GM13977 (cell line): ENCODE data around the gene AURKAIP1.

Source experiments
- DNase-seq: peaks from one replicate; pipeline ENCODE4 v3.0.0; 2012; ENCODE audit warnings: low spot score
- in situ Hi-C: fragments of 300-500 bp; cut with MboI; formaldehyde crosslinking; loops from one replicate; pipeline ENCODE4 v1.12.0; 2022; ENCODE audit warnings: low sequenced_read_pairs, low pct_unique_long_range_greater_than_20kb, mixed read lengths, inconsistent platforms; ENCODE audit not compliant: unreplicated experiment
- TF ChIP-seq, protein P1 (sequence below): IDR thresholded peaks from 2 replicates; pipeline ENCODE4 v1.5.1; 2012; ENCODE audit warnings: mild to moderate bottlenecking, control low read depth; ENCODE audit not compliant: insufficient read depth; ENCODE audit errors: extremely low read depth, missing control alignments

The AURKAIP1 gene

DNA sequence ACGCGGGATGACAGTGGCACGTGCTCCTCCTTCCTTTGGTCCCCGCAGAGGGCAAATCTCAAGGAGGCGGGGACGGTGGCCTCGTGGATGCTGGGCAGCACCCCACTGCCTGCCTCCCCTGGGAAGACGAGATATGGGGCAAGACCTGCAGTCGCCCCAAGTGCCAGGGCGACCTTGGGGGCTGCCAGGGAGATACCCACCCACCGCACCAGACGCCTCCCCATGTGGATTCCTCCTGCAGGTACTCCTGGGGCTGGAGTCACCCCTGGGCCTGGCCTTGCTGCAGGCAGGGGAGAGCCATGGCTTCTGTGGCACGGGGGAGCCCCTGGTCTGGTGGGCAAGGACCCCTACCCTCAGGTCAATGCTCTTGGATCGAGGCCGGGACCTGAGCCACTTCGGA is 5.9 kb upstream of the AURKAIP1 start:
- in situ Hi-C loops: no loop called here
- DNase-seq: no peak
- TF ChIP-seq, protein P1, sequence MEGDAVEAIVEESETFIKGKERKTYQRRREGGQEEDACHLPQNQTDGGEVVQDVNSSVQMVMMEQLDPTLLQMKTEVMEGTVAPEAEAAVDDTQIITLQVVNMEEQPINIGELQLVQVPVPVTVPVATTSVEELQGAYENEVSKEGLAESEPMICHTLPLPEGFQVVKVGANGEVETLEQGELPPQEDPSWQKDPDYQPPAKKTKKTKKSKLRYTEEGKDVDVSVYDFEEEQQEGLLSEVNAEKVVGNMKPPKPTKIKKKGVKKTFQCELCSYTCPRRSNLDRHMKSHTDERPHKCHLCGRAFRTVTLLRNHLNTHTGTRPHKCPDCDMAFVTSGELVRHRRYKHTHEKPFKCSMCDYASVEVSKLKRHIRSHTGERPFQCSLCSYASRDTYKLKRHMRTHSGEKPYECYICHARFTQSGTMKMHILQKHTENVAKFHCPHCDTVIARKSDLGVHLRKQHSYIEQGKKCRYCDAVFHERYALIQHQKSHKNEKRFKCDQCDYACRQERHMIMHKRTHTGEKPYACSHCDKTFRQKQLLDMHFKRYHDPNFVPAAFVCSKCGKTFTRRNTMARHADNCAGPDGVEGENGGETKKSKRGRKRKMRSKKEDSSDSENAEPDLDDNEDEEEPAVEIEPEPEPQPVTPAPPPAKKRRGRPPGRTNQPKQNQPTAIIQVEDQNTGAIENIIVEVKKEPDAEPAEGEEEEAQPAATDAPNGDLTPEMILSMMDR: no peak

DNA sequence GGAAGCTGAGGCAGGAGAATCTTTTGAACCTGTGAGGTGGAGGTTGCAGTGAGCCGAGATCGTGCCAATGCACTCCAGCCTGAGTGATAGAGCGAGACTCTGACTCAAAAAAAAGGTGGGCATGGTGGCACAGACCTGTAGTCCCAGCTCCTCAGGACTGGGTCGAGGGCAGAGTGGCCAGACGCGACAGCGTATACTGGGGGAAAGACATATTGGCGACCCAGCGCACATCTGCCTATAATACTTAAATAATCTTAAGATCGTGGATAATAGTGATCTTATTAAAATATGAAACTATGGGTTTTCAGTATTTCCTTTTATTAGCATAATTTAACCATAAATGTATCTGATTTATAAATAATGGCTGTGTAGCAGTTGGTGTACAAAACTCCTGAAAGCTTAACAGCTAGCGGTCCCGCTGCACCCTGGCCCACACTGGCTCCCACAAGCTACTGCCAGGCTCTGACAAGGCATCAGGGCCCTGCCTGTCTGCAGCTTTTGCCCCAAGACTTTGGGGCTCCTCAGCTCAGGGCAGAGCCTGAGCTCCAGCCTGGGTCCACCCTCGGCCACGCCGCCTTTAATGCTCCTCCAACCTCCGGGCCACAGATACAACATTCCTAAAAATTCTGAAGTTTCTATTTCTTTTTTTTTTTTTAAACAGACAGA is 2.7 kb upstream of the AURKAIP1 start:
- in situ Hi-C loops: no loop called here
- TF ChIP-seq, protein P1: no peak
- DNase-seq: no peak

DNA sequence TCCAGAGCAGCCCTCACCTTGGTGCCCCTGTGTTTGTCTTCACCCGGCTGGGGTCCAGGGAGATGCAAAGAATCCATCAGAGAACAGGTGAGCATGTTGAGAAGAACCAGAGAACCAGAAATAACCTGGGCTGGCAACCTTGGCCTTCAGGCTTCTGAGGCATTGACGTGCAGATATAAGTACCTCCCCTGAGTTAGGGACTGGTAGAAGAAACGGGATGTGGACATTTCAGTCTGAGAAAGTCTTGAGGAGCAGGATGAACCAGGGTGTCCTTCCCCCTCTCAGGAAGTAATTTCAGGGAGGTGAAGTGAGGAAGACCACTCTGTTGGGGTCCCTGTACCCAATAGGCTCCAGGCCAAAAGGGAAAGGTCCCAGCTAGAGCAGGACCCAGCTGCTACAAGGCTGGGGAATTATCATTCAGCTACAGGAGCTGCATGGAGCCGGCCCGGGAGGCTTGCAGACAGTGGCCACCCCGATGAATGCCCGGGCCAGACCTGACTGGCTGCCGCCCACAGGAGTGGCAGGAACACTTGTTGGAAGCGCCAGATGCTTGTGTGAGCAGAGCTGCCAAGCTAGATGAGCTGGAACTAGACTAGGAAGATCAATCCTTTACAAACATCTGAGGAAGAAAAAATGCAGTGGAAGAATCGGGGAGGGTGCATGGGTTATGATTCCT is 1.7 kb upstream of the AURKAIP1 start:
- in situ Hi-C loops: no loop called here

DNA sequence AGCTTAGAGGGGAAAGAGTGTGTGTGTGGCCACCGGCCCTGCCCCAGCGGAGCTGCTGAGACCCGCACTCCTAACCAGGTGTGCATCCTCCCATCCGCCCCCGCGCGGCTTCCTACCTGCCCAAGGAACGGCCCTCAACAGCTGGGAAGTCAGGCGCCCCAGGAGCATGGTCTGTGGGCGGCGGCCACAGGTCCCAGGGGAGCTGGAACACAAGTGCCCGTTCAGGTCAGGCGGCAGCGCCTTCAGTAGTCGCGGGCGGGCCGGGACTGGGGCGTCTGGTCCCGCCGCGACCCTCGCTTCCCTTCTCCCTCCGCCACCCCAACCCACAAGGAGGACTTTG is 448 bp downstream of the AURKAIP1 start:
- TF ChIP-seq, protein P1: no peak

More for the DNA sequence above, 1.7 kb upstream of the AURKAIP1 start:
- no peak for DNase-seq
- TF ChIP-seq, protein P1: no peak

DNA sequence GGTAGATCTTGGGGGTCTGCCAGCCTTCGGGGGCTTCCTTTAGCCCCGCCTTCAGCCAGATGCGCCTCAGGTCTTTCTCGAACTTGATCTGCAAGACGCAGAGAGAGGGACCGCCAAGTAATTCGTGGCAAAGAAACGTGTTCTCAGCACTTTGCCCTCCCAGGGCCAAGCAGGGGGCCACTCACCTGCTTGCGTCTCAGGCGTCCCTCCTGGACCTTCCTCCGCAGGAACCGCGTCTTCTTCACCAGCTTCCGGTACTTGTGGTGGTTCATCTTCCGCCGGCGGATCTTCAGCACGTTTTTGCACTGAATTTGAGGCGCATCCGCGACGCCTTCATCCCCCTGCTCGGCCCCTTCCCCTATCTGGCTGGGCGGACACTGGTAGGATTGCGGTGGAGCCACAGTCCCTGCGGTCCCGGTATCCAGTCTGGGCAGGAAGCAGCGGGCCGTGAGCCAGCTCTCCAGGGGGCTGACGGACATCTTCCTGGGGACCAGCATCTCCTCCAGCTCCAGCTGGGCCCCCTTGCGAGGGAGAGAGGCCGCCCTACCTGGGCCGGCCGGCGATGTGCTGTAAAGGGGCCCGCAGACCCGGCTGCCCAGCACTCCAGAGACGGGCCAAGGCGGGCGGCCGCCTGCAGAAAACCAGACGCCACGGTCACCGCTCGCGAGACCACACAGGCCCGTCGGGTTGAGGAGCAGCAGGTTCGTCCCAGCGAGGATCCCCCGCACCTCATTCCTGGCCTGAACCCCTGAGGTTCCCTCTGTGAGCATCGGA is 1.0 kb downstream of the AURKAIP1 start:
- DNase-seq: no peak
- TF ChIP-seq, protein P1: no peak
- in situ Hi-C loops: no loop called here

More for the DNA sequence above, 448 bp downstream of the AURKAIP1 start:
- no peak for DNase-seq
- in situ Hi-C loops: no loop called here

DNA sequence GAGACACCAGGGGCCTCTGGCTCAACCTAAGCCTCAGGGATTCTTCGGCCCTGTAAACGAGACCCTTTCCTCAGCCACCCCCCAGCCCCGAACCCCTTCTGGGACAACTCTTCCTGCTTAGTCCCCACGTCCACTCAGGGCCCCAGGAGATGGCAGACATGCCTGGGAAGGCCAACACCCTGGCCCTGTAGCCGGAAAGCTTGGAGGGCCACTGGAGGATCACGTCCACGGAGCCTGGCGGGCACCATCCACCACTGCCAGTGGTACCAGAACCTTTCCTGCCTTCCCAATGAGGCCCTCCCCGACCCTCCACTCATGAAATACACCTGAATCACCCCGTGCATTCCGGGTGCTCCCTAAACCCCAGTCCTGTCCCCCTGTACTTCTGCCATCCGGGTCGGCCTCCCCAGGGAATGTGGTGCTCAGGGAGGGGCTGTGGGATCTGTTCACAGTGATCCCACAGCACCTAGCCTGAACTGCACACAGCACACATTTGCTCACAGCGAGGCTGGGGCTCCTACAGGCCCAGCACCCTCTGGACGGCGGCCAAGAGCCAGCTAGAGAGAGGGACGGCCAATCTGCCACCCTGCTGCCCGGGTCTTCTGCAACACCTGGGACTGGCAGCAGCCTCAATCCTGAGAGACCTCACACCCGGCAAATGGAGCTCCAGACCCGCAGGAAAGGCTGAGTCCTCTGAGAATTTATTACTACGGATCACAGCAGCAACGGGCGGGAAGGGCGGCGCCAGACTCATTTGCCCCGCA is 1.8 kb downstream of the AURKAIP1 start:
- in situ Hi-C loops: no loop called here
- TF ChIP-seq, protein P1: no peak
- DNase-seq: no peak
